Breast epithelium (tissue), 4 donors: ENCODE data around the gene RNF150. TPM values are rescaled to one million over a fixed set of nuclear protein-coding genes. Genes with fewer than 3 reads are reported as not detected.
"Not testable (repeated sequence)": the region's sequence is repeated elsewhere in the genome, so short reads cannot be mapped to it uniquely, and the experiment has no call there.

Experiments used
- DNase-seq, 2 donors: peaks; one replicate each; pipeline ENCODE4 v3.0.0-alpha.2; 2019; ENCODE audit warnings: low spot score in 2 of 2
- H3K27ac ChIP-seq, 2 donors: fragments of 200-600 bp; sonication (generic) in 1 of 2; one replicate each; pipeline ENCODE4 v1.5.1; 2016 to 2019; ENCODE audit warnings: mild to moderate bottlenecking in 1 of 2
- H3K27me3 ChIP-seq, 2 donors: fragments of 200-600 bp; sonication (generic) in 1 of 2; one replicate each; pipeline versions ENCODE4 v1.5.1 to v1.6.0; 2017 to 2019; ENCODE audit warnings: control low read depth in 1 of 2, mild to moderate bottlenecking in 1 of 2
- H3K36me3 ChIP-seq: fragments of 200-600 bp; one replicate; pipeline ENCODE4 v1.5.1; 2019
- H3K4me1 ChIP-seq, 2 donors: fragments of 200-600 bp; sonication (generic); one replicate each; pipeline ENCODE4 v1.5.1; 2016 to 2019; ENCODE audit warnings: control low read depth in 1 of 2
- H3K4me3 ChIP-seq, 3 donors: fragments of 200-600 bp; sonication (generic); 1 replicate in 2 of 3; 2 replicates in 1 of 3; pipeline ENCODE4 v1.5.1; 2016 to 2019; ENCODE audit warnings: mild to moderate bottlenecking in 3 of 3, moderate library complexity in 2 of 3
- H3K9me3 ChIP-seq, 2 donors: fragments of 200-600 bp; sonication (generic) in 1 of 2; one replicate each; pipeline ENCODE4 v1.5.1; 2016 to 2019; ENCODE audit warnings: control low read depth in 1 of 2
- CTCF ChIP-seq, 3 donors: fragments of 450-650 bp; IDR thresholded peaks; one replicate each; pipeline ENCODE4 v1.5.1; 2016 to 2017; ENCODE audit warnings: antibody characterized with exemption in 3 of 3, mild to moderate bottlenecking in 3 of 3, moderate library complexity in 3 of 3
- POLR2A ChIP-seq: fragments of 450-650 bp; IDR thresholded peaks from one replicate; pipeline ENCODE4 v1.6.1; 2016; ENCODE audit warnings: antibody characterized with exemption, mild to moderate bottlenecking, moderate library complexity
- POLR2AphosphoS5 ChIP-seq, 3 donors: sonication (generic); formaldehyde crosslinking; IDR thresholded peaks; one replicate each; pipeline ENCODE4 v1.6.1; 2017; ENCODE audit warnings: antibody characterized with exemption in 3 of 3
- intact Hi-C: fragments of 100-400 bp; cut with DNase I; formaldehyde crosslinking; loops from one replicate; pipeline ENCODE4 v1.15.1; 2023; ENCODE audit warnings: low total_unique reads
- total RNA-seq, 3 donors: library from RNA; depleted of rRNA; stranded (reverse); fragments of >200 nt; gene quantifications; one replicate each; pipeline ENCODE4 v1.1.0, GENCODE V29; 2016

The RNF150 gene
- total RNA-seq, 3 donors from 2014 or later, result 5.6 to 19.7 (median 14.8) TPM

DNA sequence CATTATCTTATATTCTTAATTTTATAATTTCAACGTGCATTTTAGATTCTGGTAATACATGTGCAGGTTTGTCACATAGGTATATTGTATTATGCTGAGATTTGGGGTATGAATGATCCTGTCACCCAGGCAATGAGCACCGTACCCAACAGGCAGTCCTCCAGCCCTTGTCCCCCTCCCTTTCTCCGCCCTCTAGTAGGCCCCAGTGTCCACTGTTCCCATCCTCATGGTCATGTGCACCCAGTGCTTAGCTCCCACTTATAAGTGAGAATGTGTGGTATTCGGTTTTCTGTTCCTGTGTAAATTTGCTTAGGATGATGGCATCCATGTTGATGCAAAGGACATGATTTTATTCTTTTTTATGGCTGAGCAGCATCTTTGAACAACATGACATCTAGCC is 70.6 kb downstream of the RNF150 start:
- Histone ChIP-seq H3K4me3 (no peak overlapping the region), H3K36me3 (no peaks in the 10 kb centered on the region), H3K4me1 (no peaks in the 10 kb centered on the region), H3K27me3 (no peaks in the 10 kb centered on the region), H3K9me3 (no peaks in the 10 kb centered on the region), H3K27ac (no peak overlapping the region)
- DNase-seq, result no peak
- TF ChIP-seq POLR2AphosphoS5 (IDR thresholded peaks at IDR 0.05), result no peak
- no peak for TF ChIP-seq CTCF (IDR thresholded peaks at IDR 0.05)
- TF ChIP-seq POLR2A, result no peak
- intact Hi-C loops, result no loop called here

DNA sequence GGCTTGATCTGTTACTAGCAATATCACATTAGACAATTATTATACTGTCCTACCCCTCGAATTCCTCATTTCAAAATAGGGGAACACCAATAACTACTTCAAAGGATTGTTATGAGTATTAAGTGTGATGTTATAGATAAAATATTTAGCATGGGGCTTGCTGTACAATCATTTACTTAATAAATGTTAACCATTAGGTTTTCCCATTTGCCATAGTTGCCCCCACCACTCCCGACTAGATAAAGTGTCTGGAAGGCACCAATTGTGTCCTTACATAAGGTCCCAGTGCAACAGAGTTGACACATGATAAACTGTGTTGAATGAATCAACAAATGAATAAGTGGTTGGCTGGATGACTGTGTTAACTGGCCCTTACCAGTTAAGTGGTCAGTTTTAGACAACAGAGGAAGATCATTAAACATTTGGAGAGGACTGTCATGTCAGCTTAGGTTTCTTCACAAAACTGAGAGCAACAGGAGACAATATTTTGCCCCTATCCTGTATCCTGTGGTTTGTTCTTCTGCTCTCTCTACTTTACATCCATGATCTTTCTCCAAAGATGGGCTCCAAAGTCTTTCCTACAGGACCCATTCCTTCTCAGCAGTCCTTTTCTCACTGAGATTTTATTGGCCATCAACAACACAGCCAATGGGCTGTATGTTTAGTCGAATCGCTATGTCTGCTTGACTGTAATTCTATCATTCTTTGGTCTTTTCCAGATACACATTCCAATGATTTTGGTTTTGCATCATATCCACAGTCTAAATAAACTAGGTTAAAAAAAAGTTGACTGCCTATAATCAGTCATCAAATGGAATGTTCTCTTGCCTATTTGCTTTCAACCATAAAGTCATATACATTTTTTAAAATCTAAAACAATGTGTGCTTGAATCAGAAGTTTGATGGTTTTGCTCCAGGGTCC is 74.4 kb downstream of the RNF150 start:
- H3K27me3 ChIP-seq, result no peaks in the 10 kb centered on the region
- no peak overlapping the region for H3K4me3 ChIP-seq
- no peaks in the 10 kb centered on the region for H3K4me1 ChIP-seq
- no peaks in the 10 kb centered on the region for H3K36me3 ChIP-seq
- no peak for DNase-seq
- intact Hi-C loops, result no loop called here
- no peak overlapping the region for H3K27ac ChIP-seq
- no peaks in the 10 kb centered on the region for H3K9me3 ChIP-seq
- TF ChIP-seq CTCF (IDR thresholded peaks at IDR 0.05), result no peak

DNA sequence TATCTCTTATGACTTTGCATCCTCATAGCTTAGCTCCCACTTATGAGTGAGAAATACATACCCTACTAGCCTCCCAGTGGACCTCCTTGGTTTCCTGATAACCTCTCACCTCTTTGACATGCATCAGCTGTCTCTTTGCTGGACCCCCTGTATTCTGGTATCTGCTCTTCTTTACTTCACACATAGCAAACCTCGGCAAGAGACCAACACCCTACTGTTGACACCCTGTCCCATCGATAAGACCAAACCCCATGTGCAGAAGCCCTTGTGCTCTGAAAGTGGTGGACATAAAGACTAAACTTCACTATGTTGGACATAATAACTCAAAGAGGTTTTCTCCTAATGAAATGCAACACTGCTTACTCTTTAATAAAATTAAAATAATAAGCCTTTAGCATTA is 75.7 kb downstream of the RNF150 start:
- Histone ChIP-seq H3K4me1 (no peaks in the 10 kb centered on the region), H3K9me3 (no peaks in the 10 kb centered on the region), H3K4me3 (no peak overlapping the region), H3K27ac (no peak overlapping the region), H3K36me3 (no peaks in the 10 kb centered on the region), H3K27me3 (no peaks in the 10 kb centered on the region)
- no peak for DNase-seq
- intact Hi-C loops, result no loop called here
- TF ChIP-seq POLR2A (no peak), POLR2AphosphoS5 (IDR thresholded peaks at IDR 0.05) (no peak), CTCF (IDR thresholded peaks at IDR 0.05) (no peak)

DNA sequence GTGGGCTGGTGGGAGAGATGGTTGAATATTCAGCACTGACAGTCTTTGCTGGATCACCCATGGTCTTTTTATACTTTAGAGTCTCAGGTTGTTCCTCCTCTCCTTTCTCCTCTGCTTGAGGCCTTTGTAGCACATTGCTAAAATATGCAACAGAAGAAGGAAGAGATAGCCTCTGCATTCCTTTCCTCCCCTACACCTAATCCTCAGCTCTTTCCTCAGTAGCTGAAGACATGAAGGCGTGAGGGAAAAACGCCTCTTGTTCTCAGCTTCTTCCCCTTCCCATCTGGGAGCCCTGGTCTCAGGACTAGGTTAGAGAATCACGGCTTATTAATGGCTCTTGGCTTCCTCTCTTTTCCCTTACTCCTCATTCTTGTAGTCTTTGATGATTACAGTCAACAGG is 76.8 kb downstream of the RNF150 start:
- Histone ChIP-seq H3K36me3 (no peaks in the 10 kb centered on the region), H3K4me1 (no peaks in the 10 kb centered on the region), H3K9me3 (peaks cover 6 to 9% of the 10 kb centered on the region in 2 donors), H3K27me3 (no peaks in the 10 kb centered on the region), H3K27ac (no peak overlapping the region), H3K4me3 (no peak overlapping the region)
- intact Hi-C loops, result no loop called here
- no peak for DNase-seq
- no peak for TF ChIP-seq POLR2AphosphoS5 (IDR thresholded peaks at IDR 0.05)
- TF ChIP-seq CTCF (IDR thresholded peaks at IDR 0.05), result no peak
- TF ChIP-seq POLR2A, result no peak

DNA sequence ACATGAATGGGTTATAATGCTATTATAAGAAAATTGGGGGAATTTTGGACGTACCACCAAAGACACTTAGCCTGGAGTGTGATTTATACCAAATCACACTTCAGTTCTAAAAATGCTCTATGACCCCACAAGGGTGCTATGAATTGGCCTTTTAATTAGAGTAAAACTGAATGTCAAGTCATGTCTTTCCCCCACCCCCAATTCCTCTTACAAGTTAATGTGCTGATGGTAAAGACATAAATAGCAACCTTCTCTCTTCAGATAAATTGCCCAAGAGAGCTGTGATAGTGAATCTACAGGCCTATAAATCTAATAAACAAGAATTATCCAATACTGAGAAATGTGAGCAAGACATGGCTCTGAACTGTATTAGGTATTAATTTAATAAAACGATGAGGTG is 78.8 kb downstream of the RNF150 start:
- H3K36me3 ChIP-seq, result no peaks in the 10 kb centered on the region
- H3K4me1 ChIP-seq, result no peaks in the 10 kb centered on the region
- DNase-seq, result no peak
- no peak overlapping the region for H3K4me3 ChIP-seq
- H3K9me3 ChIP-seq, result peaks cover 15 to 20% of the 10 kb centered on the region in 2 donors
- H3K27ac ChIP-seq, result no peak overlapping the region
- TF ChIP-seq CTCF (IDR thresholded peaks at IDR 0.05) (no peak), POLR2AphosphoS5 (IDR thresholded peaks at IDR 0.05) (no peak), POLR2A (no peak)
- H3K27me3 ChIP-seq, result no peaks in the 10 kb centered on the region
- intact Hi-C loops, result no loop called here

DNA sequence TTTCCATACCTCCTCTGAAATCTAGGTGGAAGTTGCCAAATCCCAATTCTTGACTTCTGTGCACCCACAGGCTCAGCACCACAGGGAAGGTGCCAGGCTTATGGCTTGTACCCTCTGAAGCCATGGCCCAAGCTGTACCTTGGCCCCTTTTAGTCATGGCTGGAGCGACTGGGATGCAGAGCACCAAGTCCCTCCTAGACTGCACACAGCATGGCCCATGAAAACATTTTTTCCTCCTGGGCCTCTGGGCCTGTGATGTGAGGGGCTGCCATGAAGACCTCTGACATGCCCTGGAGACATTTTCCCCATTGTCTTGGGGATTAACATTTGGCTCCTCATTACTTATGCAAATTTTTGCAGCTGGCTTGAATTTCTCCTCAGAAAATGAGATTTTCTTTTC is 82.3 kb downstream of the RNF150 start:
- H3K27ac ChIP-seq, H3K4me3 ChIP-seq, H3K27me3 ChIP-seq, H3K36me3 ChIP-seq, intact Hi-C loops, H3K4me1 ChIP-seq, DNase-seq: not testable (repeated sequence)
- peaks cover 15 to 20% of the 10 kb centered on the region in 2 donors for H3K9me3 ChIP-seq
